Ovary (tissue), 9 donors: ENCODE data around the gene TMEM151B. TPM values are rescaled to one million over a fixed set of nuclear protein-coding genes. Genes with fewer than 3 reads are reported as not detected.

ENCODE experiments used
- DNase-seq, 5 donors: peaks; one replicate each; pipeline ENCODE4 v3.0.0-alpha.2; 2019 to 2020
- H3K27ac ChIP-seq, 2 donors: fragments of 200-600 bp; one replicate each; pipeline versions ENCODE4 v1.5.1 to v1.8.0; 2019 to 2022
- H3K27me3 ChIP-seq: fragments of 200-600 bp; one replicate; pipeline ENCODE4 v1.8.0; 2022
- H3K36me3 ChIP-seq: fragments of 200-600 bp; sonication (generic); one replicate; pipeline ENCODE4 v1.5.1; 2019
- H3K4me1 ChIP-seq: one replicate; pipeline ENCODE4 v1.8.1; 2013; ENCODE audit warnings: mild to moderate bottlenecking, moderate library complexity; ENCODE audit not compliant: insufficient read depth
- H3K4me3 ChIP-seq: fragments of 200-600 bp; sonication (generic); one replicate; pipeline ENCODE4 v1.5.1; 2017
- H3K9me3 ChIP-seq, 2 donors: fragments of 200-600 bp in 1 of 2; sonication (generic) in 1 of 2; one replicate each; pipeline versions ENCODE4 v1.5.1 to v1.8.1; 2013 to 2019; ENCODE audit warnings: mild to moderate bottlenecking in 1 of 2, moderate library complexity in 1 of 2
- EP300 ChIP-seq: sonication (generic); formaldehyde crosslinking; IDR thresholded peaks from one replicate; pipeline ENCODE4 v1.6.1; 2017; ENCODE audit warnings: antibody characterized with exemption
- POLR2A ChIP-seq: fragments of 450-650 bp; IDR thresholded peaks from one replicate; pipeline ENCODE4 v1.6.1; 2017; ENCODE audit warnings: antibody characterized with exemption, mild to moderate bottlenecking, moderate library complexity
- WGBS, 3 donors: extraction: QIAGEN DNeasy Blood & Tissue Kit in 1 of 3; methylation state at CpG; one replicate each; pipeline versions ENCODE4 v1.1.5 to v1.1.7; 2013 to 2017; 5-methylcytosine and 5-hydroxymethylcytosine counted together
- intact Hi-C, 4 donors: fragments of 100-400 bp; cut with DNase I; formaldehyde crosslinking; loops; one replicate each; pipeline versions ENCODE4 v1.11.0 to v1.15.1; 2022 to 2023
- polyA plus RNA-seq, 2 donors: library from polyadenylated mRNA; stranded (reverse); fragments of 200-250 nt in 1 of 2; fragments of 350-450 nt in 1 of 2; fragmentation: Illumina TruSeq in 1 of 2; extraction: RNeasy Lipid Tissue Mini Kit (QIAGEN cat#74804) in 1 of 2; gene quantifications; one replicate each; pipeline ENCODE4 v1.2.3, GENCODE V29; 2013 to 2014
- total RNA-seq, 7 donors: library from RNA; depleted of rRNA in 2 of 7; stranded (reverse); fragments of >200 nt in 2 of 7; fragmentation: NEBNext Ultra II Directional in 3 of 7; extraction: Animal tissue kit (Norgen Biotek cat#: 25700) in 3 of 7; gene quantifications; one replicate each; pipeline versions ENCODE4 v1.1.0 to v1.2.4, GENCODE V29; 2016 to 2023
- TF ChIP-seq, protein P1 (sequence below), 3 donors: fragments of 450-650 bp in 2 of 3; fragments of 200-600 bp in 1 of 3; IDR thresholded peaks; one replicate each; pipeline versions ENCODE4 v1.5.1 to v1.8.0; 2016 to 2022; ENCODE audit warnings: antibody characterized with exemption in 3 of 3, mild to moderate bottlenecking in 1 of 3
- donor health status: DM: no; HTN: no; CAD: no; lungs with moderate emphysema.
- donor health status: DM: no; HTN: no; CAD: no.
- donor health status: Bipolar disorder and iron deficiency.
- donor health status: DM: yes; HTN: yes; CAD: no.
- donor health status: DM: no; HTN: no; CAD: no.
- donor health status: DM: yes; HTN: yes; CAD: no.

Gene TMEM151B
- total and polyA plus RNA-seq, 9 donors, result under 0.01 to 0.12 (median 0.05) TPM; not detected in 4

DNA sequence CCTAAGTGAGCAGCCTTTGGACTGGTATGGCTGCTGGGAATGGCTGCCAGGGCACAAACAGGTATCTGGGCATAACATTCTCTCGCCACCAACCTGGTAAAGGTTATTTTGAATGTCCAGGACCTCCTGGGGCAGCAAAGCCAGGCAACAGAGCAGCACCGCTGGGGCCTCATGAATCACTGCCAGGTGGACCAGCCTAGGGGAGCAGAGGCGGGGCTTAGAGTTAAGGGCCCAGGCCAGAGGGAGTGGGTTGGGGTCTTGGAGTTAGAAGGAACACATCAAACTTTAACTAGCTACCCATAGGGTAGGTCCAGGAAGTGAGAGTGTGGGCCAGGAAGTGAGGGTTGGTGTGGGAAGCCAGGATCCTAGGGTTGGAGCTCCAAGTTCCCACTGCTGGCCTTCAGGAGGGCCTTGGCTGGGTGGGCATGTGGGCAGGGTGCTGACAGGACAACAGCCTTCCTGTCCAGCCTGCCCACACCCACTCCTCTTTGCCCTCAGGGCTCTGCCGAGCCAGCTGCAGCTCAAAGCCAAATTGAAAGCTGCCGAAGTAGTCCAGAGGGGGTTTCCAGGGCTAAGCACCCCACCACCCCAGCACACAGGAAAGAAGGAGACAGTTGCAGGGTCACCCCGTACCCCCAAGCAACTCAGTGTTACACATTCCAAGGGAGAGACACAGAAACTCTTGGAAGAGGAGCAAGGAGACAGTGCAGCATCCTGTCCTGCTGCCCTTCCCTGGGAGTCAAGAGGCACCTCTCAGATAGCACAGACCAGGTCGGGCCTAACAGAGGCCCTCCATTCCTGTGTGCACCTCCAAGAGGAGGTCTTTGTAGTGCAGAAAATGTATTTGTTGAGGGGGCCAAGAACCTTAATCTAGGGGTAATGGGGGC, 7.5 kb upstream of the TMEM151B start:
- no peak for DNase-seq
- intact Hi-C loops, result no loop called here
- 67 to 76% (median 71%) methylated on average over 7 of the region's 7 CpGs for WGBS, 3 donors
- no peaks in the 10 kb centered on the region for H3K9me3 ChIP-seq
- H3K27ac ChIP-seq, result no peak overlapping the region
- no peak overlapping the region for H3K4me3 ChIP-seq
- peaks cover 11% of the 10 kb centered on the region for H3K4me1 ChIP-seq
- TF ChIP-seq, protein P1, sequence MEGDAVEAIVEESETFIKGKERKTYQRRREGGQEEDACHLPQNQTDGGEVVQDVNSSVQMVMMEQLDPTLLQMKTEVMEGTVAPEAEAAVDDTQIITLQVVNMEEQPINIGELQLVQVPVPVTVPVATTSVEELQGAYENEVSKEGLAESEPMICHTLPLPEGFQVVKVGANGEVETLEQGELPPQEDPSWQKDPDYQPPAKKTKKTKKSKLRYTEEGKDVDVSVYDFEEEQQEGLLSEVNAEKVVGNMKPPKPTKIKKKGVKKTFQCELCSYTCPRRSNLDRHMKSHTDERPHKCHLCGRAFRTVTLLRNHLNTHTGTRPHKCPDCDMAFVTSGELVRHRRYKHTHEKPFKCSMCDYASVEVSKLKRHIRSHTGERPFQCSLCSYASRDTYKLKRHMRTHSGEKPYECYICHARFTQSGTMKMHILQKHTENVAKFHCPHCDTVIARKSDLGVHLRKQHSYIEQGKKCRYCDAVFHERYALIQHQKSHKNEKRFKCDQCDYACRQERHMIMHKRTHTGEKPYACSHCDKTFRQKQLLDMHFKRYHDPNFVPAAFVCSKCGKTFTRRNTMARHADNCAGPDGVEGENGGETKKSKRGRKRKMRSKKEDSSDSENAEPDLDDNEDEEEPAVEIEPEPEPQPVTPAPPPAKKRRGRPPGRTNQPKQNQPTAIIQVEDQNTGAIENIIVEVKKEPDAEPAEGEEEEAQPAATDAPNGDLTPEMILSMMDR (IDR thresholded peaks at IDR 0.05), result no peak
- no peak for TF ChIP-seq EP300
- no peak for TF ChIP-seq POLR2A
- H3K36me3 ChIP-seq, result no peaks in the 10 kb centered on the region
- H3K27me3 ChIP-seq, result no peaks in the 10 kb centered on the region

DNA sequence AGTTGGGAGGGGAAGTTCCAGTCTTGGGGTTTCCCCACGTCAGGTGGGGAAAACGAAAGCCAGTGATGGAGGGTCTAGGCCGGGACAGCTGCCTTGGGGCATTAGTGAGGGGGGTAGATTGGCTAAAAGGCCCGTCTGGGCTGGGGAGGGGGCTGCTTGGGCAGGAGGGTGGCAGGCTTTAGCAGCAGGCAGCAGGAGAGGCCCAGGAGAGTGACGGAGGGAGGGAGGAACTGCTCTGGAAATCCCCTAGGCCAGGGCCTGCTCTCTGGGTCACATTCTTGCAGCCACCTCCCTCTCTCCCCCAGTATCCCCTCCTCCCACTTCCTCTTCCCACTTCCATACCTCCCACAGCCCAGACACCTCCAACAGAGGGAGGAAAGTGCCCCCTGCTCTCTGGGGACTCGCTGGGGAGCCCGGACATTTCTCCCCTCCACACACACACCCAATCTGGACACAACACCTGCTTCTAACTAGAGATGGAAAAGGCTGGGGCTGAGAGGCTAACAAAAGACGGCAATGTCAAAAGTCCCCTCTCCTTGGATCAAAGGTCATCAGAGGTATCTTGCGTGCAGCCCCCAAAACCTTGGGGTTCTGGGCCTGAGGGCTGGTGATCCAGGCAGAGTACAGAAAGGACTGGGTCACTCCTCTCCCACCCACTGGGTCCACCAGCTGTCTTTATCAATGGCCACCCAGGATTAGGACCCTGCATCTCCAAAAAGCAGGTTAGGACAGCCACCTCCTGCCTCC, 6.7 kb upstream of the TMEM151B start:
- Histone ChIP-seq H3K27ac (no peak overlapping the region), H3K4me1 (peaks cover 9% of the 10 kb centered on the region), H3K36me3 (no peaks in the 10 kb centered on the region), H3K9me3 (no peaks in the 10 kb centered on the region), H3K27me3 (no peaks in the 10 kb centered on the region), H3K4me3 (no peak overlapping the region)
- TF ChIP-seq EP300 (no peak), POLR2A (no peak)
- TF ChIP-seq, protein P1 (IDR thresholded peaks at IDR 0.05), result no peak
- intact Hi-C loops, result no loop called here
- WGBS, 3 donors, result 53 to 63% (median 58%) methylated on average over 9 of the region's 9 CpGs
- no peak for DNase-seq

DNA sequence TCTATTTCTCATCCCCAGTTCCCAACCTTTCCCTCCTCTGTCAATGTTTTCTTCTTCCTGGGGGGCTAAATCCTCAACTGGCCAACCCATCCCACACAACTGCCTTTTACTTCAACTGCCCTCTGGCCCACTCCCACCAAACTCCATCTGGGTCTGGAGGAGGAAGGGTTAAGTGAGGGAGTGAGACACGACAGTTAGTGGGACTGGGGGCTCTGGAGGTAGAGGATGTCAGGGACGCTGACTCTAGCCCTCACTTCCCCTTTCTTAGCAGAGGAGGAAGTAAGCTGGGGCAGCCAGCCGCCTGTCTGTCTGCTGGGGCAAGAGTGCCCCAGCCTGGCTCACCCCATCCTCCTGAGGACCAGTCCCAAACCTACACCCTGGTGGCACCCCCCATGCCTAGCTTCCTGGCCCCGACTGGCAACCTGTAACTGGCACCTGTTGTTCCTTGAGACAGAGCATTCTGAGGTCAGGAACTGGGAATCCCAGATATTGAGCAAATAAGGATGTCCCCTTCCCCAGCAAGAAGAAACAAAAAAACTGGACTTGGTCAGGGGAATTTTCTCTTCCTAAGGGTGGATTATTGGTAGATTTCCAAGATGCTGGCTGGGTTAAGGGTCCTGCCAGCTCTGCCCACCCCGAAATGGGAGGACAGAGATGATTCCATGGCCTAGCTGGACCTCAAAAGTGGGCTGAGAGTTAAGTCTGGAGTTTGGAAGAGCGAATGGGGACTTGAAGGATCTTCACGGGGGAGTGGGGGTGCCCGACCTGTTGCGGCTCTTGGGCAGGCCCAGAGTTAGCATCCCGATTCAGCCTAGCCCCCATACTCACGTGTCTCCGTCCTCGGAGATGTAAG, 5.9 kb upstream of the TMEM151B start:
- Histone ChIP-seq H3K4me1 (peaks cover 9% of the 10 kb centered on the region), H3K27ac (peak overlapping the region in 1 of 2 donors; percentile 41), H3K9me3 (no peaks in the 10 kb centered on the region), H3K4me3 (peak overlapping the region; percentile 79), H3K27me3 (no peaks in the 10 kb centered on the region), H3K36me3 (no peaks in the 10 kb centered on the region)
- intact Hi-C loops, result no loop called here
- peak in 1 of 5 donors; percentile 19 for DNase-seq
- 10 to 15% (median 15%) methylated on average over 13 of the region's 13 CpGs for WGBS, 3 donors
- TF ChIP-seq POLR2A (no peak), EP300 (no peak)
- TF ChIP-seq, protein P1 (IDR thresholded peaks at IDR 0.05), result no peak
